H1 (cell line): ENCODE data around the gene PCDH9. TPM values are rescaled to one million over a fixed set of nuclear protein-coding genes. Genes with fewer than 3 reads are reported as not detected.

Source experiments
- CTCF ChIA-PET: fragments of 300-600 bp; sonication (Branson Sonifier 250); formaldehyde crosslinking; loops from one replicate; lab custom pipeline; 2021; ENCODE audit not compliant: partially characterized antibody; lab: Charles Lee
- POLR2A ChIA-PET: fragments of 300-600 bp; sonication (Branson Sonifier 250); formaldehyde crosslinking; loops from one replicate; lab custom pipeline; 2021; ENCODE audit warnings: inconsistent platforms; ENCODE audit not compliant: partially characterized antibody; lab: Charles Lee
- DNase-seq, 2 experiments: peaks; one replicate each; pipeline versions ENCODE4 v3.0.0 to v3.0.0-alpha.2; 2010 to 2022; ENCODE audit warnings: low spot score in 2 of 2, low read depth in 1 of 2, mixed read lengths in 1 of 2
- FAIRE-seq: peaks from 2 replicates; lab custom pipeline; 2011; peaks lifted over from hg19 to GRCh38; lab: Jason Lieb, UNC
- H2AFZ ChIP-seq: 2 replicates; pipeline ENCODE4 v1.8.1; 2012; ENCODE audit warnings: low read length, inconsistent platforms
- H2AK5ac ChIP-seq: 2 replicates; pipeline ENCODE4 v1.6.1; 2013; ENCODE audit warnings: low read depth, low read length
- H2BK120ac ChIP-seq: replicated peaks from 2 replicates; pipeline ENCODE3; 2013; ENCODE audit warnings: low read depth, low read length, inconsistent platforms
- H2BK12ac ChIP-seq: 2 replicates; pipeline ENCODE4 v1.6.1; 2013; ENCODE audit warnings: low read depth, low read length
- H2BK15ac ChIP-seq: 2 replicates; pipeline ENCODE4 v1.6.1; 2013; ENCODE audit warnings: low read length
- H2BK20ac ChIP-seq: 2 replicates; pipeline ENCODE4 v1.6.1; 2013; ENCODE audit warnings: low read length
- H2BK5ac ChIP-seq: 2 replicates; pipeline ENCODE4 v1.6.1; 2013; ENCODE audit warnings: low read depth, low read length
- H3K14ac ChIP-seq: 2 replicates; pipeline ENCODE4 v1.6.1; 2013; ENCODE audit warnings: inconsistent platforms; ENCODE audit not compliant: insufficient read length
- H3K18ac ChIP-seq: 2 replicates; pipeline ENCODE4 v1.6.1; 2013; ENCODE audit warnings: low read length; ENCODE audit errors: extremely low read depth
- H3K23ac ChIP-seq: 2 replicates; pipeline ENCODE4 v1.6.1; 2013; ENCODE audit warnings: inconsistent platforms; ENCODE audit not compliant: insufficient read length
- H3K23me2 ChIP-seq: 2 replicates; pipeline ENCODE4 v1.6.1; 2013; ENCODE audit warnings: low read depth, low read length
- H3K27ac ChIP-seq: 2 replicates; pipeline ENCODE4 v1.6.1; 2011; ENCODE audit warnings: low read depth, low read length, inconsistent platforms
- H3K27me3 ChIP-seq, 4 experiments: replicated peaks in 1 of 4; 1 replicate in 1 of 4; 2 replicates in 3 of 4; pipeline versions ENCODE4 v1.6.1 to v1.8.1; 2011 to 2013; ENCODE audit warnings: low read length in 3 of 4, mild to moderate bottlenecking in 3 of 4, inconsistent platforms in 2 of 4, mixed read lengths in 2 of 4, moderate library complexity in 1 of 4; ENCODE audit not compliant: control insufficient read depth in 3 of 4, insufficient read depth in 3 of 4; ENCODE audit errors: extremely low read depth in 1 of 4
- H3K36me3 ChIP-seq, 4 experiments: 2 replicates each; pipeline versions ENCODE4 v1.6.1 to v1.8.1; 2011 to 2013; ENCODE audit warnings: mild to moderate bottlenecking in 4 of 4, low read length in 3 of 4, moderate library complexity in 2 of 4, control low read depth in 1 of 4, inconsistent platforms in 1 of 4; ENCODE audit not compliant: insufficient read depth in 4 of 4, control insufficient read depth in 2 of 4
- H3K4ac ChIP-seq: replicated peaks from 2 replicates; pipeline ENCODE3; 2013; ENCODE audit warnings: low read length, low read depth, mixed read lengths, inconsistent platforms; ENCODE audit not compliant: insufficient read length
- H3K4me1 ChIP-seq, 4 experiments: replicated peaks in 1 of 4; 1 replicate in 1 of 4; 2 replicates in 3 of 4; pipeline versions ENCODE4 v1.6.1 to v1.8.1; 2011 to 2013; ENCODE audit warnings: low read length in 3 of 4, inconsistent platforms in 2 of 4, mixed read lengths in 1 of 4; ENCODE audit not compliant: insufficient read depth in 4 of 4, control insufficient read depth in 3 of 4
- H3K4me2 ChIP-seq, 2 experiments: 2 replicates each; pipeline versions ENCODE4 v1.6.1 to v1.8.1; 2011 to 2013; ENCODE audit warnings: low read depth in 2 of 2, low read length in 2 of 2, control low read depth in 1 of 2, inconsistent platforms in 1 of 2, mild to moderate bottlenecking in 1 of 2; ENCODE audit not compliant: insufficient read depth in 1 of 2
- H3K4me3 ChIP-seq, 4 experiments: fragments of 200-600, 300-600 bp in 1 of 4; sonication (generic), shearing (Covaris generic), sonication (Bioruptor Twin) in 1 of 4; 2 replicates each; pipeline versions ENCODE4 v1.5.1 to v1.8.1; 2011 to 2016; ENCODE audit warnings: low read length in 4 of 4, low read depth in 3 of 4, control low read depth in 2 of 4, inconsistent platforms in 2 of 4, mild to moderate bottlenecking in 2 of 4, mixed read lengths in 1 of 4, moderate library complexity in 1 of 4; ENCODE audit not compliant: insufficient read depth in 2 of 4; ENCODE audit errors: extremely low read depth in 1 of 4
- H3K56ac ChIP-seq: replicated peaks from 2 replicates; pipeline ENCODE3; 2013; ENCODE audit warnings: low read depth, mild to moderate bottlenecking, mixed read lengths, low read length, inconsistent platforms; ENCODE audit not compliant: insufficient read length
- H3K79me1 ChIP-seq: 2 replicates; pipeline ENCODE4 v1.6.1; 2013; ENCODE audit warnings: low read depth, low read length, control low read depth
- H3K79me2 ChIP-seq, 2 experiments: 2 replicates each; pipeline versions ENCODE4 v1.6.1 to v1.8.1; 2012 to 2013; ENCODE audit warnings: low read length in 2 of 2, mild to moderate bottlenecking in 2 of 2, inconsistent platforms in 1 of 2; ENCODE audit not compliant: insufficient read depth in 2 of 2, control insufficient read depth in 1 of 2
- H3K9ac ChIP-seq, 4 experiments: replicated peaks in 1 of 4; 1 replicate in 1 of 4; 2 replicates in 3 of 4; pipeline versions ENCODE4 v1.6.1 to v1.8.1; 2011 to 2013; ENCODE audit warnings: low read depth in 3 of 4, low read length in 3 of 4, control low read depth in 2 of 4, mild to moderate bottlenecking in 2 of 4, moderate library complexity in 2 of 4, inconsistent platforms in 1 of 4; ENCODE audit errors: extremely low read depth in 1 of 4
- H3K9me3 ChIP-seq, 2 experiments: 2 replicates each; pipeline versions ENCODE4 v1.6.1 to v1.8.1; 2012 to 2013; ENCODE audit warnings: mild to moderate bottlenecking in 2 of 2, moderate library complexity in 2 of 2, control low read depth in 1 of 2, inconsistent platforms in 1 of 2, low read depth in 1 of 2, low read length in 1 of 2, mixed read lengths in 1 of 2; ENCODE audit not compliant: insufficient read depth in 2 of 2
- H4K20me1 ChIP-seq, 2 experiments: replicated peaks in 1 of 2; 2 replicates each; pipeline versions ENCODE3 to v1.8.1; 2011 to 2013; ENCODE audit warnings: inconsistent platforms in 2 of 2, low read length in 2 of 2, mild to moderate bottlenecking in 1 of 2; ENCODE audit not compliant: insufficient read depth in 2 of 2, control insufficient read depth in 1 of 2
- H4K5ac ChIP-seq: 2 replicates; pipeline ENCODE4 v1.6.1; 2013; ENCODE audit warnings: low read length, low read depth, mixed read lengths, inconsistent platforms; ENCODE audit not compliant: insufficient read length
- H4K8ac ChIP-seq: 2 replicates; pipeline ENCODE4 v1.8.0; 2013; ENCODE audit warnings: mild to moderate bottlenecking, moderate library complexity, low read length, inconsistent platforms; ENCODE audit not compliant: insufficient read depth; ENCODE audit errors: extremely low read depth
- H4K91ac ChIP-seq: replicated peaks from 2 replicates; pipeline ENCODE3; 2013; ENCODE audit warnings: low read length, mixed read lengths, inconsistent platforms; ENCODE audit not compliant: insufficient read length
- BCL11A ChIP-seq, 2 experiments: IDR thresholded peaks; one replicate each; pipeline ENCODE4 v1.6.1; 2011; ENCODE audit warnings: low read depth in 2 of 2, low read length in 2 of 2, mild to moderate bottlenecking in 2 of 2
- BRCA1 ChIP-seq: IDR thresholded peaks from 2 replicates; pipeline ENCODE4 v1.6.1; 2012; ENCODE audit warnings: low read depth, low read length, improper control_type of control experiment
- CHD1 ChIP-seq: IDR thresholded peaks from 2 replicates; pipeline ENCODE4 v1.6.1; 2012; ENCODE audit warnings: low read depth, low read length, improper control_type of control experiment
- CREB1 ChIP-seq: IDR thresholded peaks from 2 replicates; pipeline ENCODE4 v1.6.1; 2012; ENCODE audit warnings: inconsistent platforms
- CTCF ChIP-seq, 3 experiments: IDR thresholded peaks; 1 replicate in 2 of 3; 2 replicates in 1 of 3; pipeline versions ENCODE4 v1.5.1 to v1.6.1; 2011; ENCODE audit warnings: low read length in 3 of 3, mild to moderate bottlenecking in 3 of 3, inconsistent platforms in 2 of 3, low read depth in 1 of 3, moderate library complexity in 1 of 3; ENCODE audit not compliant: insufficient read depth in 1 of 3; ENCODE audit errors: control extremely low read depth in 1 of 3
- EGR1 ChIP-seq: IDR thresholded peaks from 2 replicates; pipeline ENCODE4 v1.6.1; 2011; ENCODE audit warnings: low read depth, low read length, borderline replicate concordance
- EP300 ChIP-seq, 2 experiments: IDR thresholded peaks; 1 replicate in 1 of 2; 2 replicates in 1 of 2; pipeline ENCODE4 v1.6.1; 2011 to 2012; ENCODE audit warnings: low read depth in 2 of 2, low read length in 2 of 2, mild to moderate bottlenecking in 2 of 2, borderline replicate concordance in 1 of 2, inconsistent platforms in 1 of 2, moderate library complexity in 1 of 2
- POU5F1 ChIP-seq: IDR thresholded peaks from 2 replicates; pipeline ENCODE4 v1.6.1; 2011; ENCODE audit warnings: low read depth, mild to moderate bottlenecking, low read length, moderate library complexity
- WGBS, 2 experiments: shearing (Covaris generic) in 1 of 2; methylation state at CpG; one replicate each; pipeline versions ENCODE4 v1.1.6 to v1.1.7; 2013 to 2015; ENCODE audit warnings: low lambda C conversion rate in 2 of 2, mixed read lengths in 2 of 2, inconsistent platforms in 1 of 2, low coverage in 1 of 2, missing lambda C conversion rate in 1 of 2; ENCODE audit not compliant: insufficient replicate concordance in 2 of 2, insufficient coverage in 1 of 2, insufficient read length in 1 of 2; ENCODE audit errors: extremely low coverage in 1 of 2, missing lambda C conversion rate in 1 of 2; 5-methylcytosine and 5-hydroxymethylcytosine counted together
- polyA plus RNA-seq, 7 experiments: library from polyadenylated mRNA; depleted of rRNA in 3 of 7; stranded (reverse) in 5 of 7; unstranded in 2 of 7; fragments of >200 nt in 5 of 7; fragments of 200-250 nt in 2 of 7; gene quantifications; 1 replicate in 5 of 7; 2 replicates in 1 of 7; 4 replicates in 1 of 7; pipeline versions ENCODE4 v1.2.1 to v1.2.3, GENCODE V29; 2011 to 2013; ENCODE audit warnings: missing spikeins in 2 of 7, mixed read lengths in 2 of 7
- total RNA-seq: library from RNA; stranded (reverse); fragmentation: NEBNext Ultra II Directional; extraction: Animal tissue kit (Norgen Biotek cat#: 25700); gene quantifications from 2 replicates; pipeline ENCODE4 v1.2.1, GENCODE V29; 2021
- TF ChIP-seq, protein P1 (sequence below): IDR thresholded peaks from 2 replicates; pipeline ENCODE4 v1.6.1; 2011; ENCODE audit warnings: low read length, improper control_type of control experiment

Gene PCDH9
- total and polyA plus RNA-seq, 2 of the 8 experiments (the other 6 are each of a cell fraction or from before 2014, with no cell fraction given): 0.12 to 0.60 TPM

GRCh38 chr13:66530158-66530557 lies 700.0 kb downstream of the PCDH9 start:
- no peak overlapping the region for H4K8ac ChIP-seq
- H2AFZ ChIP-seq: no peak overlapping the region
- H4K91ac ChIP-seq: no peak overlapping the region
- 96% methylated on average over 1 of the region's 1 CpG; no CpG with 5 or more reads in 1 of the 2 experiments for WGBS, 2 experiments
- no peaks in the 10 kb centered on the region for H4K20me1 ChIP-seq
- TF ChIP-seq BRCA1 (no peak), CREB1 (no peak), EP300 (IDR thresholded peaks at IDR 0.05; ENCODE audit: borderline replicate concordance in 1 of 2, low read depth in 2 of 2, low read length in 2 of 2) (no peak), POU5F1 (no peak), EGR1 (no peak), CTCF (IDR thresholded peaks at IDR 0.05; ENCODE audit: control extremely low read depth in 1 of 3, insufficient read depth in 1 of 3, low read depth in 1 of 3, low read length in 3 of 3) (no peak), CHD1 (no peak), BCL11A (IDR thresholded peaks at IDR 0.05; ENCODE audit: low read depth in 2 of 2, low read length in 2 of 2) (no peak)
- TF ChIP-seq, protein P1, sequence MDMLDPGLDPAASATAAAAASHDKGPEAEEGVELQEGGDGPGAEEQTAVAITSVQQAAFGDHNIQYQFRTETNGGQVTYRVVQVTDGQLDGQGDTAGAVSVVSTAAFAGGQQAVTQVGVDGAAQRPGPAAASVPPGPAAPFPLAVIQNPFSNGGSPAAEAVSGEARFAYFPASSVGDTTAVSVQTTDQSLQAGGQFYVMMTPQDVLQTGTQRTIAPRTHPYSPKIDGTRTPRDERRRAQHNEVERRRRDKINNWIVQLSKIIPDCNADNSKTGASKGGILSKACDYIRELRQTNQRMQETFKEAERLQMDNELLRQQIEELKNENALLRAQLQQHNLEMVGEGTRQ: no peak
- H3K36me3 ChIP-seq: no peaks in the 10 kb centered on the region
- no peak overlapping the region for H3K4me3 ChIP-seq
- ChIA-PET POLR2A (no interaction called here), CTCF (no interaction called here)
- no peak overlapping the region for H3K4me2 ChIP-seq
- H4K5ac ChIP-seq: no peak overlapping the region
- no peak overlapping the region for H3K4ac ChIP-seq
- no peaks in the 10 kb centered on the region for H3K79me2 ChIP-seq
- no peak overlapping the region for H3K23ac ChIP-seq
- no peaks in the 10 kb centered on the region for H3K9me3 ChIP-seq
- DNase-seq (no peak), FAIRE-seq (no peak)
- no peaks in the 10 kb centered on the region for H3K23me2 ChIP-seq
- H2BK15ac ChIP-seq: no peak overlapping the region
- H3K14ac ChIP-seq: no peak overlapping the region
- no peak overlapping the region for H2BK20ac ChIP-seq
- no peak overlapping the region for H3K18ac ChIP-seq
- H3K56ac ChIP-seq: no peak overlapping the region
- H3K9ac ChIP-seq: no peak overlapping the region
- no peaks in the 10 kb centered on the region for H3K79me1 ChIP-seq
- H2BK5ac ChIP-seq: no peak overlapping the region
- H3K27me3 ChIP-seq: no peaks in the 10 kb centered on the region
- no peak overlapping the region for H2AK5ac ChIP-seq
- peaks cover 0 to 15% (median 8%) of the 10 kb centered on the region in 4 experiments; a peak in 3 of 7 replicates for H3K4me1 ChIP-seq
- no peak overlapping the region for H3K27ac ChIP-seq
- no peak overlapping the region for H2BK120ac ChIP-seq
- H2BK12ac ChIP-seq: no peak overlapping the region
